ENCODE data around the gene NGDN. TPM values are rescaled to one million over a fixed set of nuclear protein-coding genes. Genes with fewer than 3 reads are reported as not detected.
"Not testable (repeated sequence)": the region's sequence is repeated elsewhere in the genome, so short reads cannot be mapped to it uniquely, and the experiment has no call there.

The NGDN gene
- polyA plus RNA-seq, 3 donors: 22.2 to 50.3 (median 28.0) TPM

GRCh38 chr14:23437133-23438100, 32.1 kb upstream of the NGDN start:
- H3K27ac ChIP-seq (ENCODE audit: low read depth, low read length): no peak overlapping the region
- WGBS, 3 donors: 73 to 83% (median 75%) methylated on average over 8 of the region's 8 CpGs

- no peak overlapping the region for H3K27ac ChIP-seq (ENCODE audit: low read depth, low read length)
- 49 to 67% (median 54%) methylated on average over 15 of the region's 15 CpGs for WGBS, 3 donors
Measured at GRCh38 chr14:23438101-23438971, 31.2 kb upstream of the NGDN start.

DNA sequence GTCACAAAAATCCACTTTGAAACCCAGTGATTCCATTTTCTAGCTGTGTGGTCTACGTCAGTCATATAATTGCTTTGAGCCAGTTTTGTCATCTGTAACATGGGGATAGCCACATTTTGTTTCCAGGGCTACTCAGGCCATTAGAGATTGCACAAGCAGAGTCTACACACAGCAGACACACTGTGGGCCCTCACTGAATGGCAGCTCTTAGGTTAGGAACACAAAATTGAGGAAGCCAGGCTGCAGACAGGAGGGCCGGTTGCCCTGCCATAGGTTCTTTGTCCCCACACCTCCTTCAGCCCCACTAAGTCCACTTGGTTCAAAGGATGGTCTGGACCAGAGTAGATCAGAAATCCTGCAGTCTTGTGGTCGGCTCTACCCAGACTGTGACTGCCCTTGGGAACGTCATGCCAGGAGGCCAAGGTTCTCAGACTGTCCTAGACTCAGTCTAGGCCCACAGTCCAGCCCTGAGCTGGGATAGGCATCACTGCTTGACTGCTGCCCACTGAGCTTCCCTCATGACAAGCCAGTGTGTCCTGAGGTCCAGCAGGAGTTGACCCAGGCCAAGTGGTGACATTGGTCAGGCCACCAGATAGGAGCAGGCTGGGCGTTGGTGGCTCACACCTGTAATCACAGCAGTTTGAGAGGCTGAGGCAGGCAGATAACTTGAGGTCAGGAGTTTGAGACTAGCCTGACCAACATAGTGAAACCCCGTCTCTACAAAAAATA, 30.2 kb upstream of the NGDN start:
- H3K27ac ChIP-seq (ENCODE audit: low read depth, low read length): no peak overlapping the region
- 81 to 89% (median 84%) methylated on average over 6 of the region's 6 CpGs for WGBS, 3 donors

- H3K27ac ChIP-seq (ENCODE audit: low read depth, low read length): no peak overlapping the region
- WGBS, 3 donors: 22 to 36% (median 28%) methylated on average over 1 of the region's 1 CpG
Measured at GRCh38 chr14:23441076-23441475, 28.4 kb upstream of the NGDN start.

GRCh38 chr14:23442721-23443356, 26.7 kb upstream of the NGDN start:
- WGBS, 3 donors: 76 to 80% (median 79%) methylated on average over 9 of the region's 9 CpGs
- no peak overlapping the region for H3K27ac ChIP-seq (ENCODE audit: low read depth, low read length)

DNA sequence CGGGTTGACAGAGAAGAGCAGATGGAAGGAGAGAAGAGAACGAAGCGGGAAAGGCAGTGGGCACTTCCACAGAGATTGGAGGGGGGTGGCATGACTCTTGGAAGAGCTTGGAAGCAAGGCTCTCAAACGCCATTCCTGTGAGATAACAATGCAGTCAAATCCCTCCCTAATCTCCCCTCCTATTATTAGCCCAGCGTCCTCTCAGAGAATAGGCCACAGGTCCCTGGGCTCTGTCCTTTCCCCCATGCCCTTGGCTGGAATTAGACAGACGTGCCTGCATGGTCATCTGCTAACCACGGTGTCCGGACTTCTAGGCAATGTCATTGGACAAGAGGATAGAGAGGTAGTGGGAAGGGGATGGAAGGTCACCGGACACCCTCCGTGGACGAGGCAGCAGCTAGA, 26.1 kb upstream of the NGDN start:
- WGBS, 3 donors: 75 to 84% (median 78%) methylated on average over 11 of the region's 11 CpGs
- H3K27ac ChIP-seq (ENCODE audit: low read depth, low read length): no peak overlapping the region

- 71 to 85% (median 71%) methylated on average over 6 of the region's 6 CpGs for WGBS, 3 donors
- H3K27ac ChIP-seq (ENCODE audit: low read depth, low read length): no peak overlapping the region
Measured at GRCh38 chr14:23443881-23444280, 25.6 kb upstream of the NGDN start.

DNA sequence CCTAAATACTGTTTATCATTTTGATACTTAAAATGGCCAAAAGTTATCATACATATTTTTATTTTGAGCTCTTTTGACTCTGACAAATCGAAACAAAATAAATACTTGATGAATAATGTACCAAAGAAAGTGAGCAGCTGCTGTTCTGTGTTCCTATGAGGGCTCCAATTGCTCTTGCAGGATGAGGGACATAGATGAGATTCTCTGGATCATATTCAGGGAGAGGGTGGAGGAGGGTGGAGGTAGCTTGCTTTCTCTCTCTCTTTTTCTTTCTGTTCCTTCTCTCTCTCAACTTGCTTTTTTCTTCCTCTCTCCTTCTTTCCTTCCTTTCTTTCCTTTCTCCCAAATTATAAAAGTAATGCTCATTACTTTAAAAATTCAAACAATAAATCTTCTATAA, 25.2 kb upstream of the NGDN start:
- H3K27ac ChIP-seq (ENCODE audit: low read depth, low read length): no peak overlapping the region
- 51 to 79% (median 69%) methylated on average over 1 of the region's 1 CpG for WGBS, 3 donors

DNA sequence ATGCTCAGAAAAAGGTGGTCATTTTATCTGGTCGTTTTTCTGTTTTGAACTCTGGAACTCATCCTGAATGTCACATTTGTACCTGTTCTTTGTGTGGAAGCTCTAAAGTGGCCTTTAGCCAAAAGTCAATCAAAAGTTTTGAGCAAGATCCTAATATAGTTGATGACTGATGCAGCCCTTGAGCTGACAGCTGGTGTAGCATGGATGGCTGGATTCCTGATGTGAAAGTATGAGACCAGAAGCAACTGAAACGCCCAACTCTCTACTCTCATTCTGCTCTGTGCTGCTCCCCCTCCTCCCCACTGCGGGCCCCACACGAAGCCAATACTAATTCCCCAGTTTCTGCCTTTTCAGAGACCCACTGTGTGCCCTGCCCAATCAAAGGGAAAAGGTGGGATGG, 23.7 kb upstream of the NGDN start:
- WGBS, 3 donors: 63 to 75% (median 67%) methylated on average over 4 of the region's 4 CpGs
- no peak overlapping the region for H3K27ac ChIP-seq (ENCODE audit: low read depth, low read length)

- 47 to 80% (median 65%) methylated on average over 4 of the region's 4 CpGs for WGBS, 3 donors
- no peak overlapping the region for H3K27ac ChIP-seq (ENCODE audit: low read depth, low read length)
Measured at GRCh38 chr14:23446291-23446851, 23.1 kb upstream of the NGDN start.

- WGBS, 3 donors: 46 to 89% (median 84%) methylated on average over 7 of the region's 7 CpGs
- H3K27ac ChIP-seq (ENCODE audit: low read depth, low read length): no peak overlapping the region
Measured at GRCh38 chr14:23447361-23448350, 21.8 kb upstream of the NGDN start.

DNA sequence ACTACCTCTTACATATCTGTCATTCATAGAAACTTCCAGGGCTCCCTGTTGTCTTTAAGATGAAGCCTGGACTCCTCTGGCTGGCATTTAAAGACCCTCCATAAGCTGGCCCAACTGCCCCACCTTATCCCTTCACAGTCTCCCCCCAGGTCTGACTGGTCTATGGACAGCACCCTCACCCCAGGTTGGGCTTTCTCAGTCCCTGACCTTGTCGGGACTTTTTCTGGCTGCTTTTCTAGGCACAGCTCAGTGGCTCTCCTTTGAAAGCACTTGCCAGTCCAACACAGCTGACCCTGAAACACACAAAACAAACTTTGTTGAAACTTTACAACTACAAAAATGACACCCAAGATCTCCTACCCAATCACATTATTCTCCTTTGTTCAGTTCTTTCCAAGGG, 20.2 kb upstream of the NGDN start:
- H3K27ac ChIP-seq (ENCODE audit: low read depth, low read length): no peak overlapping the region
- WGBS, 3 donors: 41 to 76% (median 64%) methylated on average over 1 of the region's 1 CpG

DNA sequence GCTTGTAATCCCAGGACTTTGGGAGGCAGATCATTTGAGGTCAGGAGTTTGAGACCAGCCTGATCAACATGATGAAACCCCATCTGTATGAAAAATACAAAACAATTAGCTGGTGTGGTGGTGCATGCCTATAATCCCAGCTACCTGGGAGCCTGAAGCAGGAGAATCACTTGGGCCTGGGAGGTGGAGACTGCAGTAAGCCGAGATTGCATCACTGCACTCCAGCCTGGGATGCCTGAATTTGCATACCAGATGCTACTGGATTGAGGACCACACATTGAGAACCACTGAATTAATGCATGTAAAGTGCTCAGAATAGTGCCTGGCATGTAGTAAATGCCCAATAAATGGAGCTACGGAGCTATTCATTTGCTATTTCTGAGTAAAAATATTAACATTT, 19.1 kb upstream of the NGDN start:
- WGBS, 3 donors: 52 to 86% (median 79%) methylated on average over 2 of the region's 2 CpGs
- no peak overlapping the region for H3K27ac ChIP-seq (ENCODE audit: low read depth, low read length)

GRCh38 chr14:23452237-23452636, 17.3 kb upstream of the NGDN start:
- 92 to 98% (median 95%) methylated on average over 2 of the region's 2 CpGs for WGBS, 3 donors
- no peak overlapping the region for H3K27ac ChIP-seq (ENCODE audit: low read depth, low read length)

DNA sequence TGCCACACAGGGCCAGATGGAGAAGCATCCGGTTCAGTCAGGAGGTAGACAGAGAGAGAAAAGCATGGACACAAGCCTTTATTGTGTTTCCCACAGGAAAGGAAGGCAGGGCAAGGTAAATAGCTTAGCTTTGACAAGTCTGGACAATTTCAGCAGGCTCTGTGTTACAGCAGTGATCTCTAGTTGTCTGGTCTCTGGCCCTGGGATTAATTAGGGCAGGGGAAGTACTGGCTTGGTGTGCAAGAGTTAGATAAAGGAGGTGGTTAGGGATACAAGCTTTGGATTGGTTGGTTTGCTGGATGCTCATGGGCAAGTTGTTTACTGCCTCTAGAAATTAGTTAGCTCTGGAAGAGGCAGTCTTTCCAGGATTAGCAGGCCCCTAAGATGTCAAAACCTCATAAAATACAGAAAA, 15.1 kb upstream of the NGDN start:
- H3K27ac ChIP-seq (ENCODE audit: low read depth, low read length): no peak overlapping the region
- WGBS, 3 donors: 27 to 64% (median 31%) methylated on average over 1 of the region's 1 CpG

GRCh38 chr14:23456883-23457586, 12.5 kb upstream of the NGDN start:
- H3K27ac ChIP-seq (ENCODE audit: low read depth, low read length): not testable (repeated sequence)
- 85 to 92% (median 85%) methylated on average over 11 of the region's 11 CpGs for WGBS, 3 donors

Measured in adipose tissue (tissue), 3 donors.